HG03442 (cell line): Measurements from ENCODE around the gene THTPA.

Experiments used
- ATAC-seq: cut with Tn5 transposase; IDR thresholded peaks from one replicate; pipeline ENCODE4 v1.9.1; 2021; ENCODE audit warnings: mild to moderate bottlenecking, moderate library complexity; ENCODE audit not compliant: unreplicated experiment

Gene THTPA

GRCh38 chr14:23566112-23566777, 10.2 kb downstream of the THTPA start:
- ATAC-seq = no peak

DNA sequence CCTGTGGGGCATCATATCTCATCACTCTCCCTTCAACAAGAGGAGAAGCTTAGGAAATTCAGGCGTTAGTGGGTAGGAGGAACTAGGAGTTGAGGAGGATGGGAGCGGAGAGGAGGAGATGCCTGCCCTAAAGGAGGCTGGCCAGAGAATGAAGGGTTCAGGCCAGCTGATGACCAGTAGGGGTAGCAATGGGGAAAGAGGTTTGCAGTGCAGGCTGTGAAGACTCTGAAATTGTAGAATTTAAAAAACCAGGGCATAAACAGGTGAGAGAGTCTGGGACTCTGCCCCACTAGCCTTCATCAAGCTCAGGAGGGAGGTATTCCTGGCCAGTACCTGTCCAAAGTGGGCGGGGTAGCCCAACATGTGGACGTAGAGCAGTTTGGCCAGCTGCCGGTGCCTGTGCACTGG, 10.7 kb downstream of the THTPA start:
- ATAC-seq = no peak

DNA sequence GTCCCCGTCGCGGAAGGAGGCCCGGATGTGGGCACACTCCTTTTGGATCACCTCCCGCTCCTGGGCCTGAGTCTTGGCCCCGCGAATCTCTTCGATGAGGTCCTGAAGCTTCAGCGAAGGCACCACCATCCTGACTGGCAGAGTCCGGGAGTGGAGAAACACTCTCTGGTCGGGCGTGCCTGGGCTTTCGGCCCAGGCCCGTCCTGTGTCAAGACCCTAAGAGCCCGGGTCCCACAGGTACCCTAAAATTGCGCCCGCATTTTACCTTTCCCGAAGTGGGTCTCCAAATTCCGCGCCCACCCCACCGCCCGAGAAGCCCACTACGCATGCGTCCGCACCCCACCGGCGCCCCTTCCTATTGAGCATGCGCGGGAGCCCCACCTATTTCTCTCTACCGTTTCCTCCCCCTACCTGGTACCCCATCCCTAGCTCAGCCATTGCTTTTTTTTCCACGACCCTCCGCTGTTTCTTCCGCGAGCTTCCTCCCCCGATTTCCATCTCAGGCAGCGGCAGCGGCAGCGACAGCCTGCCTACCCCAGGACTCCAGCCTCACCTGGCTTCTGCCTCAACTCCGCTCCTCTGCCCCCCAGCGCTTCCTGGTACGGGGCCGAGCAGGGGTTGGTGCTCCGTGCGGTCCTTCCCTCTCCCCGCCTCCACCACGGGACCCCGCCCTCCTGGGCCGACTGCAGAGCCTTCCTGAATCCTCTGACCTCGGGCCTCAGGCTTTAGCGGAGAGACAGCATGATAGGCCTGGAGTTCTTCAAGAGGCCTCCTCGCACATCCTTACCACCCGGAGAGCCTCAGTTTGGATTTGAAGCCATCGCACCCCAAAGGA, 11.3 kb downstream of the THTPA start, which contains the start of gene AP1G2:
Gene AP1G2 (minus strand): TSS at position 606 of the 835 bp plus-strand sequence. CDS start 477 bp downstream, at position 129.
- ATAC-seq = peak; percentile 86

- no peak for ATAC-seq
Observed at GRCh38 chr14:23568021-23568599, 12.0 kb downstream of the THTPA start.

DNA sequence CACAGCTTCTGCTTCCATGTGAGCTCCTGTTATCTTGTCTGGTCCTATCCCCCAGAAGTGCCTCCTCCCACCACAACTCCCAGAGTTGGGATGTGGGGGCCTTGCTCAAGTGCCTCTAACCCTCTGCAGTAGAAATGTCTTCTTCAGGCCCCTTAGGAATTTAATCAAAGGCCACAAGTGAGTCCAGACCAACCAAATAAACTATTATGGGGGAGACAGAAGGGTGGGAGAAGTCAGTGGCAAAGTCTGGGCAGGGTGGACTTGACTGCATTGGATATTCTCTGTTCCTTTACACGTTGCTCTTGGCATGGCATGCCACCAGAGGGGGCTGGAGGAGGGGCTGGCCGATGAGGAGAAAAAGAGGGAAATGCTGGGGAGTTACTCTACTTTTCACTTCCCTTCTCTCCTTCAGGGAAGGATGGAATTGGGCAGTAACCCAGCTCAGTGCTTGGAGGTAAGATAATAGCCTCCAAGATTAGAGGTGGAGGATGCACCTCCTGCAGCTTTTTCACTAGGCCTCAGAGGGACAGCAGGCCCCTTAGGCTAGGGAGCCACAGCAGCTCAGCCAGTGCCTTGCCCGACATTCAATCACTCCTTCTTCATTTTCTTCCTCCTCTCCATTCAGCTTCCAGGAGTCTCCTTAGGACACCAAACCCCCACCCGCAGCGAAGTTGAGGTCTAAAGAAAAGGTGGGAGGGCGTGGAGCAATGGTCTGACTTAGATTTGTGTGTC, 12.7 kb downstream of the THTPA start:
- ATAC-seq = no peak

- ATAC-seq = no peak
Observed at GRCh38 chr14:23569443-23570151, 13.5 kb downstream of the THTPA start.

GRCh38 chr14:23570806-23571483, 14.9 kb downstream of the THTPA start:
- ATAC-seq = no peak

GRCh38 chr14:23571701-23572523, 15.8 kb downstream of the THTPA start:
- no peak for ATAC-seq

- no peak for ATAC-seq
Observed at GRCh38 chr14:23572524-23572828, 16.4 kb downstream of the THTPA start.

- no peak for ATAC-seq
Observed at GRCh38 chr14:23572836-23573235, 16.8 kb downstream of the THTPA start.

DNA sequence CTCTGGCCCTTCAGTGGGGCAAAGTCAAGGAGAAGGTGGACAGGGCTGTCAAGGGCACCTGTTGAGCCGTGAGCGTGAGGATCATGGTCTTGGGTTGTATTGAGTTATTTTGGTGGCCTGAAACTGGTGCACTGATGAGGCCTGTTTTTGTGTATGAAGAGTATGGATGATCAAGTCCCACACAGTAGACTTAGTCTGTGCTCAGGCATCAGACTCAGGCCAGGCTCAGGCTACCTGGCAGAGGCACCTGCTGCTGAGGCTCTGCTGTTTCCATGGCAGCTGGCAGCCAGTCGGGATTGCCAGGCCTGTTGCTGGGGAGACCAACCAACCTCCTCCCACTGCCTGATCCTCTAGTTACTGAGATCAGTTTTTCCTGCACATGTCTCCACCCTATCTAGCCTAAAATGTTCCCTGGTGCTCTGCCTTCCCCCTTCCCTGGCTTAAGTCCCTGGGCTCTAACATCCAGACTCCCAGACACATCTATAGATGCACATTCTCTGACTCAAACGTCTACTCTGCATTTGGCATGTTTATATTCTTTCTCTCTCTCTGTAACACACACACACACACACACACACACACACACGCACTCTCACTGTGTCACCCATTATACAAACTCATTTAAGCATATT, 17.4 kb downstream of the THTPA start:
- ATAC-seq = no peak

GRCh38 chr14:23577004-23577681, 21.1 kb downstream of the THTPA start:
- ATAC-seq = no peak

DNA sequence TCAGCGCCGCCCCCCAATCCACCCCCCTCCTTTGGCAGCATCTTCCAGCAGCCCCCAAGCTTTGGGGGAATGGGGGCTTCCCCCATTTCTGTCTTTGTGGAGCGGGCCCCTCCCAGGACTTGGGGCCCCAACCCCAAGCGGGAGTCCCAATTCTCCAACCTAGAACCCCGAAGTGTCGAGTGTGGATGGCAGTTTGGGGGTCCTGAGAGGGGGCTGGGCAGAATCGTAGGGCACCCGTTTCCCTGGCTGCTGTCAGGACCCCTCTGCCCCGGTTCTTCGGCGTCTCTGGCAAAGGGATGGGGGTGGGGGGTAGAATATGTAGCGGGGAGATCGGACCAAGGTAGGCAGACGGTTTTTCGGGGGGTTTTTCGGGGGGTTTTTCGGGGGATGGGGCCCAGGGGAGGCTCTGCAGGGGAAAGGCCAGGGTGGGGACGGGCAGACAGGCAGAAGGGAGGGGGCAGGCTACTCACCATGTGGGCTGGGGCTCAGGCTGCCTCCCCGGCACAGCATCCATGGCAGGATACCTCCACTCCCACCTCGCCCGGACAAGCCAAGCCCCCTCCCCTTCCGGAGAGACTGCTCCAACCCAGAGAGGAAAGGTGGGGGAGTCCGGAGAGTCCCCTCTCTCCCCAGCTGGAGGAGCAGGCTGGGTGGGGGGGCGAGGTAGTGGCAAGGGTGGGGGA, 21.8 kb downstream of the THTPA start:
- ATAC-seq = no peak

GRCh38 chr14:23578560-23579310, 22.7 kb downstream of the THTPA start, which contains the start of gene JPH4:
Gene JPH4 (minus strand): TSS chr14:23578790. CDS start chr14:23577453, 1,337 bp downstream.
- ATAC-seq = no peak

- no peak for ATAC-seq
Observed at GRCh38 chr14:23579311-23579630, 23.2 kb downstream of the THTPA start.

DNA sequence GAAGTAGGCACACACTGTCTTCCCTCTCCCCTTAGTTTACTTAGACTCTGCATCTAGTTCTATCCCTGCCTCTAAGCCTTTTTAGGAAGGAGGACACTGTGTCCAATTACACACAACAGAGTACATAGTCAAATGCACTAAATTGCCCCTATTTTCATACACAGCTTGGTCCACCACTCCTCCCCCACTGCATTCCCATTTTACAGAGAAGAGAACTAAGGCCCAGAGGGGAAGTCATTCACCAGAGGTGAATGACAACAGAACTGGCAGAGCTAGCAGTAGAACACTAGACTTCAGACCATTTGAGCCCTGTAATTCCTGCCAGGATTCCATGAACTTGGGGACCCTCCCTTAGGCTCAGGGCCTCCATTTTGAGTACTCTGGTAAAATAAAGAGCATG, 23.7 kb downstream of the THTPA start:
- no peak for ATAC-seq
